Type B pancreatic cell (in vitro differentiated cells): ENCODE measurements around the gene CCDC85A. TPM values are rescaled to one million over a fixed set of nuclear protein-coding genes. Genes with fewer than 3 reads are reported as not detected.

Experiments used
- DNase-seq: peaks from one replicate; pipeline ENCODE4 v3.0.0; 2021; ENCODE audit warnings: mixed read lengths; ENCODE audit not compliant: unreplicated experiment; ENCODE audit errors: extremely low spot score
- H3K27ac Mint-ChIP-seq: 2 replicates; pipeline ENCODE4 v1.8.0; 2021; ENCODE audit warnings: mild to moderate bottlenecking, mixed read lengths
- H3K27me3 Mint-ChIP-seq: 2 replicates; pipeline ENCODE4 v1.8.0; 2021; ENCODE audit warnings: mixed read lengths
- H3K36me3 Mint-ChIP-seq: 2 replicates; pipeline ENCODE4 v1.8.0; 2021; ENCODE audit warnings: mixed read lengths
- H3K4me1 Mint-ChIP-seq: one replicate; pipeline ENCODE4 v1.8.0; 2021; ENCODE audit warnings: mixed read lengths; ENCODE audit not compliant: unreplicated experiment
- H3K4me3 Mint-ChIP-seq: 2 replicates; pipeline ENCODE4 v1.8.0; 2021; ENCODE audit warnings: mild to moderate bottlenecking, mixed read lengths
- H3K9me3 Mint-ChIP-seq: 2 replicates; pipeline ENCODE4 v1.8.0; 2021; ENCODE audit warnings: mixed read lengths
- total RNA-seq: library from RNA; stranded (reverse); gene quantifications from 2 replicates; pipeline ENCODE4 v1.2.1, GENCODE V29; 2021; ENCODE audit warnings: low replicate concordance
- TF ChIP-seq, protein P1 (sequence below): fragments of 200-600 bp; sonication (generic); conservative IDR thresholded peaks from 2 replicates; pipeline ENCODE4 v1.5.0; 2021; ENCODE audit warnings: antibody characterized with exemption, mild to moderate bottlenecking

Gene CCDC85A
- total RNA-seq, 1 donor from 2014 or later = 2.1 TPM

DNA sequence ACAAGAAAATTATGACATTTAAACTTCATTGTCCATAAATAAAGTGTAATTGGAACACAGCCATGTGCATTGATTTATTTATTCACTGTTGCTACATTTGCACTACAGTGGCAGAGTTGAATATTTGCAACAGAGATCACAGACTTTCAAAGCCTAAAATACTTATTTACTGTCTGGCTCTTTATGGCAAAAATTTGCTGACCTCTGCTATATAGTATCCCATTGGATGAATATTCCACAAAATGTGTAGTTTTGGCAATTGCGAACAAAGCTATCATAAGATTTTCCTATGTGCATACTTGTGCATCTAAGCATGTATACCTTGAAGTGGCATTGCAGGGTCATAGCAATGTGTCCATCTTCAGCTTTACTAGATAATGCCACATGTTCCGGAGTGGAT lies 32.1 kb downstream of the CCDC85A start:
- H3K9me3 Mint-ChIP-seq = no peaks in the 10 kb centered on the region
- TF ChIP-seq, protein P1, sequence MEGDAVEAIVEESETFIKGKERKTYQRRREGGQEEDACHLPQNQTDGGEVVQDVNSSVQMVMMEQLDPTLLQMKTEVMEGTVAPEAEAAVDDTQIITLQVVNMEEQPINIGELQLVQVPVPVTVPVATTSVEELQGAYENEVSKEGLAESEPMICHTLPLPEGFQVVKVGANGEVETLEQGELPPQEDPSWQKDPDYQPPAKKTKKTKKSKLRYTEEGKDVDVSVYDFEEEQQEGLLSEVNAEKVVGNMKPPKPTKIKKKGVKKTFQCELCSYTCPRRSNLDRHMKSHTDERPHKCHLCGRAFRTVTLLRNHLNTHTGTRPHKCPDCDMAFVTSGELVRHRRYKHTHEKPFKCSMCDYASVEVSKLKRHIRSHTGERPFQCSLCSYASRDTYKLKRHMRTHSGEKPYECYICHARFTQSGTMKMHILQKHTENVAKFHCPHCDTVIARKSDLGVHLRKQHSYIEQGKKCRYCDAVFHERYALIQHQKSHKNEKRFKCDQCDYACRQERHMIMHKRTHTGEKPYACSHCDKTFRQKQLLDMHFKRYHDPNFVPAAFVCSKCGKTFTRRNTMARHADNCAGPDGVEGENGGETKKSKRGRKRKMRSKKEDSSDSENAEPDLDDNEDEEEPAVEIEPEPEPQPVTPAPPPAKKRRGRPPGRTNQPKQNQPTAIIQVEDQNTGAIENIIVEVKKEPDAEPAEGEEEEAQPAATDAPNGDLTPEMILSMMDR = no peak
- H3K27me3 Mint-ChIP-seq = no peaks in the 10 kb centered on the region
- no peaks in the 10 kb centered on the region for H3K4me1 Mint-ChIP-seq
- H3K36me3 Mint-ChIP-seq = no peaks in the 10 kb centered on the region
- H3K27ac Mint-ChIP-seq = no peak overlapping the region
- DNase-seq = no peak
- H3K4me3 Mint-ChIP-seq = no peak overlapping the region

DNA sequence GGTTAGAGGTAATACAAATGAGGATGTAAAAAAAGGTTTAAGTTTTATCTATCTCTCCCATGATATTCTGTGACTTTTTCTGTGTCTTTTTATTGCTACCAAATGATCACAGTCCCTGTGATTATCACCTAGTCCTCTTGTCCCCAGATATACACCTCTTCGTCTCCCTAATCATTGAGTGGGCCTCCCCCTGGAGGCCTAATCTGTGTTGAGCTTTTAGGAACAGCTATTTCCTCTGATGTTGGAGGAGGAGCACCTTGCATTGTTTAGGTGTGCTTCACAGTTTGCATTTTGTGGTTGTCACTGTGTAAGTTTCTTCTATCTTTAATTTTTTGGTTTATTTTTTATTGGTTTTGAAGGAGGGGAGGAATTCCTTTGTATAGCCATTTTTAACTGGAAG lies 33.3 kb downstream of the CCDC85A start:
- no peak for DNase-seq
- H3K4me1 Mint-ChIP-seq = no peaks in the 10 kb centered on the region
- no peaks in the 10 kb centered on the region for H3K27me3 Mint-ChIP-seq
- H3K27ac Mint-ChIP-seq = no peak overlapping the region
- TF ChIP-seq, protein P1 = no peak
- no peaks in the 10 kb centered on the region for H3K36me3 Mint-ChIP-seq
- H3K9me3 Mint-ChIP-seq = no peaks in the 10 kb centered on the region
- H3K4me3 Mint-ChIP-seq = no peak overlapping the region

DNA sequence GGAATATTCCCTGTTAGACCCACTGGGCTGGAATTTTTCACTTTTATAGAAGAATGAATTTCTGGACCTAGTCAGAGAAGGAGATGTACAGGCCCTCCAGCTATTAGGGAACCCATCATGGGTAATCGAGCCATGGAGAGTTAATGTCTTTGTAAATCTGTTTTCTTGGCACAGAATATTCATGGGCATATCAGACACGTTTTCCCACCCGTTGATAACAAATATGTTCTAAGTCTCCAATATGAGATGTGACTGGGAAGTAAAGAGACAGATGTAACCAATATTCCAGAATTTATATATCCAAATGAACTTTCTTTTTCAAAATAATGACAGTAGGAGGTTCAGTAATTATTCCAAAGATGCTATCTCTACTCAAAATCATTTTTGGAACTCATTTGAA lies 38.7 kb downstream of the CCDC85A start:
- no peaks in the 10 kb centered on the region for H3K27me3 Mint-ChIP-seq
- no peak for DNase-seq
- no peaks in the 10 kb centered on the region for H3K9me3 Mint-ChIP-seq
- TF ChIP-seq, protein P1 = no peak
- no peak overlapping the region for H3K4me3 Mint-ChIP-seq
- no peaks in the 10 kb centered on the region for H3K4me1 Mint-ChIP-seq
- H3K36me3 Mint-ChIP-seq = no peaks in the 10 kb centered on the region
- no peak overlapping the region for H3K27ac Mint-ChIP-seq

DNA sequence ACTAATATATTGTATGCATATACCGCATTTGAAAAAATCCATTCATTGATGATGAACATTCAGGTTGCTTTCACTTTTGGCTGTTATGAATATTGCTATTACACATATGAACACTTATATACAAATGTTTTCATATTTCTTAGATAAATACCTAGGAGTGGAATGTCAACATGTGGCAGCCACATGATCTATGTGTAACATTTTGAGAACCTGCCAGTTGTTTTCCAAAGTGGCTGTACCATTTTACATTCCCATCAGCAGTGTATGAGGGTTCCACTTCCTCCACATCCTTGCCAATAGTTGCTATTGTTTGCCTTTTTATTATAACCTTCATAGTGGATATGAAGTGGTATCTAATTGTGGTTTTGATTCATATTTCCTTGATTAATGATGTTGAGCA lies 40.5 kb downstream of the CCDC85A start:
- Mint-ChIP-seq H3K27me3 (no peaks in the 10 kb centered on the region), H3K36me3 (no peaks in the 10 kb centered on the region), H3K4me3 (no peak overlapping the region), H3K27ac (no peak overlapping the region), H3K9me3 (no peaks in the 10 kb centered on the region), H3K4me1 (no peaks in the 10 kb centered on the region)
- TF ChIP-seq, protein P1 = no peak
- no peak for DNase-seq

DNA sequence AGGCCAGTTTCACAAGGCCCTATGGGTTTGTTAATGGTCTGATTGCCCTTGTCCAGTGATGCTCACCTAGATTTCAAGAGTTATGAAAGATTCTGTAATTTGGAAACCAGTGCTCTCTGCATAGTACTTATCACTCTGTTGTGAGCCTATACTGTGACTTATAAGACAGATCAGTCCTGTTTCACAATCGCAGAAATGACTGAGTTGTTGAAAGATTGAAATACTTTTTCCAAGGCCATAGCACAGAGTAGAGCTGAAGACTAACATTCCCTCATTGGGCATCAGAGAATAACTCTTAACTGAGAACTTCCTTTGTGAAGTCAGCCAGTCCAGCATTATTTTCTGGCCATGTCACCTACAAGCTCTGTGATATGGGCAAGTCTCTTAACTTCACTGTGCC lies 44.0 kb downstream of the CCDC85A start:
- no peak for DNase-seq
- TF ChIP-seq, protein P1 = no peak
- no peaks in the 10 kb centered on the region for H3K27me3 Mint-ChIP-seq
- H3K4me1 Mint-ChIP-seq = no peaks in the 10 kb centered on the region
- H3K27ac Mint-ChIP-seq = no peak overlapping the region
- no peaks in the 10 kb centered on the region for H3K36me3 Mint-ChIP-seq
- no peaks in the 10 kb centered on the region for H3K9me3 Mint-ChIP-seq
- H3K4me3 Mint-ChIP-seq = no peak overlapping the region

DNA sequence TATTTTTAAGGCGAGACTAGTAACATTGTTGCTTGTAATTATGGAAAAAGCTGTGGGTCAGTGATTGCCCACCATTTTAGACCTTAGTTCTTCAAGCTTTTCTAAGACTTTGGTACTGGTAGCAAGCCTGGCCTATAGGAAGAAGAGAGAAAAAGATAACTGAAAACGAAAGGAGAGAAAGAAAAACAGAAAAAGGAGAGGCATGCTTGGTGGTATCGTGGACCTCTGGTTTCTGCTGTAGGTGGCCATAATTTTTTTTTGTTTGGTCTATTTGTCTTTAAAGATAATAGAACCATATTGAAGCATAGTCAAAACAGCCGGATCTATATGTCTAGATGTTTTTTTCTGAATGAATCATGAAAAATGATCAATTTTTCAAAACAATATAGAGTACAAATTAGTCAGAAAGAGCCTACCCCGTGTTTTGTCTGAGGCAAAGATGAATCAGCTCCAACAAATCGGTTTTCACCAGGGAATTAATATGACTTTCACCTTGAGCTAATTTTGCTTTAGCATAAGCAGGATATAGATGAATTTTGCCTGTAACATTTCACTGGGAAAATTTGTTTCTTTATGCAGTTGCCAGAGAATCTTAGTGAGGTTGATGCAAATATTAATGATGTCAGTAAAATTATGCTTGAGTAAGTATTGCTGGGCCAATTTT lies 45.7 kb downstream of the CCDC85A start:
- H3K4me3 Mint-ChIP-seq = no peak overlapping the region
- H3K27me3 Mint-ChIP-seq = no peaks in the 10 kb centered on the region
- TF ChIP-seq, protein P1 = no peak
- H3K27ac Mint-ChIP-seq = no peak overlapping the region
- no peaks in the 10 kb centered on the region for H3K9me3 Mint-ChIP-seq
- H3K36me3 Mint-ChIP-seq = no peaks in the 10 kb centered on the region
- no peak for DNase-seq
- no peaks in the 10 kb centered on the region for H3K4me1 Mint-ChIP-seq
